Vagina (tissue), 2 donors: ENCODE measurements around the gene SIAH1. TPM values are rescaled to one million over a fixed set of nuclear protein-coding genes. Genes with fewer than 3 reads are reported as not detected.
"Not testable (repeated sequence)": the region's sequence is repeated elsewhere in the genome, so short reads cannot be mapped to it uniquely, and the experiment has no call there.

Source experiments
- DNase-seq, 2 donors: peaks; one replicate each; pipeline ENCODE4 v3.0.0-alpha.2; 2017; ENCODE audit errors: extremely low spot score in 2 of 2
- H3K27ac ChIP-seq: fragments of 200-600 bp; sonication (generic); one replicate; pipeline ENCODE4 v1.5.1; 2019
- H3K27me3 ChIP-seq: fragments of 200-600 bp; sonication (generic); one replicate; pipeline ENCODE4 v1.5.1; 2019
- H3K36me3 ChIP-seq, 2 donors: fragments of 200-600 bp; sonication (generic); one replicate each; pipeline ENCODE4 v1.5.1; 2017 to 2019
- H3K4me1 ChIP-seq: fragments of 200-600 bp; sonication (generic); one replicate; pipeline ENCODE4 v1.5.1; 2019
- H3K4me3 ChIP-seq, 2 donors: fragments of 200-600 bp; sonication (generic); 1 replicate in 1 of 2; 2 replicates in 1 of 2; pipeline ENCODE4 v1.5.1; 2016 to 2019
- H3K9me3 ChIP-seq: fragments of 200-600 bp; sonication (generic); one replicate; pipeline ENCODE4 v1.5.1; 2019
- POLR2A ChIP-seq, 2 donors: fragments of 450-650 bp; IDR thresholded peaks; one replicate each; pipeline ENCODE4 v1.6.1; 2017; ENCODE audit warnings: antibody characterized with exemption in 2 of 2, mild to moderate bottlenecking in 2 of 2, moderate library complexity in 2 of 2
- POLR2AphosphoS5 ChIP-seq, 2 donors: sonication (generic); formaldehyde crosslinking; IDR thresholded peaks; one replicate each; pipeline ENCODE4 v1.9.0; 2017; ENCODE audit warnings: antibody characterized with exemption in 2 of 2, mild to moderate bottlenecking in 2 of 2, low read depth in 1 of 2; ENCODE audit not compliant: insufficient read depth in 1 of 2
- intact Hi-C: fragments of 100-400 bp; cut with DNase I; formaldehyde crosslinking; loops from one replicate; pipeline ENCODE4 v1.15.1; 2023
- total RNA-seq: library from RNA; depleted of rRNA; stranded (reverse); fragments of >200 nt; gene quantifications from one replicate; pipeline ENCODE4 v1.2.3, GENCODE V29; 2016
- TF ChIP-seq, protein P1 (sequence below), 3 experiments: fragments of 450-650 bp in 2 of 3; fragments of 200-600 bp in 1 of 3; sonication (generic) in 1 of 3; IDR thresholded peaks; one replicate each; pipeline ENCODE4 v1.5.1; 2017 to 2019; ENCODE audit warnings: antibody characterized with exemption in 3 of 3, mild to moderate bottlenecking in 2 of 3, moderate library complexity in 2 of 3

Gene SIAH1
- total RNA-seq, 1 donor from 2014 or later = 26.8 TPM

DNA sequence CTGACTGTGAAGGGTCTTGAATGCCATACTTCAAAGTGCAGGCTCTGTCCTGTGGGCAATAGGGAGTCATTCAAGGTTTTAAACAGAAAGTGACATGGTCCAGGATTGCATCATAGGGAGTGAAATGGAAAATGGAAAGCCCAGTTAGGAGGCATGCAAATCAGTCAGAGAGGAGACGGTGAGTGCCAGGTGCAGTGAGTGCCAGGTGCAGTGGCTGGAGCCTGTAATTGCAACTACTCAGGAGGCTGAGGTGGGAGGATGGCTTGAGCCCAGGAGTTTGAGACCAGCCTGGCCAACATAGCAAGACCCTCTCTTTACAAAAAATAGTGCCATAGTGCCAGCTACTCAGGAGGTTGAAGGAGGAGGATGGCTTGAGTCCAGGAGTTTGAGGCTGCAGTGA is 35.2 kb upstream of the SIAH1 start:
- TF ChIP-seq POLR2AphosphoS5 (IDR thresholded peaks at IDR 0.05; ENCODE audit: insufficient read depth in 1 of 2, low read depth in 1 of 2) (no peak), POLR2A (IDR thresholded peaks at IDR 0.05) (no peak)
- TF ChIP-seq, protein P1, sequence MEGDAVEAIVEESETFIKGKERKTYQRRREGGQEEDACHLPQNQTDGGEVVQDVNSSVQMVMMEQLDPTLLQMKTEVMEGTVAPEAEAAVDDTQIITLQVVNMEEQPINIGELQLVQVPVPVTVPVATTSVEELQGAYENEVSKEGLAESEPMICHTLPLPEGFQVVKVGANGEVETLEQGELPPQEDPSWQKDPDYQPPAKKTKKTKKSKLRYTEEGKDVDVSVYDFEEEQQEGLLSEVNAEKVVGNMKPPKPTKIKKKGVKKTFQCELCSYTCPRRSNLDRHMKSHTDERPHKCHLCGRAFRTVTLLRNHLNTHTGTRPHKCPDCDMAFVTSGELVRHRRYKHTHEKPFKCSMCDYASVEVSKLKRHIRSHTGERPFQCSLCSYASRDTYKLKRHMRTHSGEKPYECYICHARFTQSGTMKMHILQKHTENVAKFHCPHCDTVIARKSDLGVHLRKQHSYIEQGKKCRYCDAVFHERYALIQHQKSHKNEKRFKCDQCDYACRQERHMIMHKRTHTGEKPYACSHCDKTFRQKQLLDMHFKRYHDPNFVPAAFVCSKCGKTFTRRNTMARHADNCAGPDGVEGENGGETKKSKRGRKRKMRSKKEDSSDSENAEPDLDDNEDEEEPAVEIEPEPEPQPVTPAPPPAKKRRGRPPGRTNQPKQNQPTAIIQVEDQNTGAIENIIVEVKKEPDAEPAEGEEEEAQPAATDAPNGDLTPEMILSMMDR (IDR thresholded peaks at IDR 0.05) = no peak
- no peaks in the 10 kb centered on the region for H3K4me1 ChIP-seq

DNA sequence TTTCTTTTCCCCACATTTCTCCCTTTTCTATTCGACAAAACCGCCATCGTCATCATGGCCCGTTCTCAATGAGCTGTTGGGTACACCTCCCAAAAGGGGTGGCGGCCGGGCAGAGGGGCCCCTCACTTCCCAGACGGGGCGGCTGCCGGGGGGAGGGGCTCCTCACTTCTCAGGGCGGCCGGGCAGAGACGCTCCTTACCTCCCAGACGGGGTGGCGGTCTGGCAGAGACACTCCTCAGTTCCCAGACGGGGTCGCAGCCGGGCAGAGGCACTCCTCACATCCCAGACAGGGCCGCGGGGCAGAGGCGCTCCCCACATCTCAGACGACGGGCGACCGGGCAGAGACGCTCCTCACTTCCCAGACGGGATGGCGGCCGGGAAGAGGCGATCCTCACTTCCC is 31.4 kb upstream of the SIAH1 start:
- H3K4me3 ChIP-seq, H3K27ac ChIP-seq, DNase-seq, H3K36me3 ChIP-seq, H3K4me1 ChIP-seq, H3K27me3 ChIP-seq, H3K9me3 ChIP-seq, intact Hi-C loops: not testable (repeated sequence)

More for the DNA sequence above, 35.2 kb upstream of the SIAH1 start:
- Histone ChIP-seq H3K27ac (no peak overlapping the region), H3K36me3 (no peaks in the 10 kb centered on the region), H3K4me3 (no peak overlapping the region), H3K9me3 (no peaks in the 10 kb centered on the region), H3K27me3 (no peaks in the 10 kb centered on the region)
- intact Hi-C loops = no loop called here
- DNase-seq = no peak

DNA sequence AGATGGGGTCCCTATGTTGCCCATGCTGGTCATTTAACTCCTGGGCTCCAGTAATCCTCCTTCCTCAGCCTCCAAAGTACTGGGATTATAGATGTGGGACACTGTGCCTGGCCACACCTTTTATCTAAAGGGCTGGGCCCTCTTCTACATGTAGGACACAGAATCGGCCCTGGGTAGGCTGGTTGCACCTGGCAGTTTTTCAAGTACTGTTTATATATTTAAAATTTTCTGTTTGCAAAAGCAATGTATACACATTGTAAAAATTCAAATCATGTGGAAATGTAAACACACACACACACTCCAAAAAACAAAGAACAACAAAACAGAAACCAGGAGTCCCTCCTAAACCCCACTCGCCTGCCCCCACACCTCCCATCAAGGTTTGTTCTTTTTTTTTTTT is 28.1 kb upstream of the SIAH1 start:
- intact Hi-C loops = no loop called here
- no peak overlapping the region for H3K4me3 ChIP-seq

DNA sequence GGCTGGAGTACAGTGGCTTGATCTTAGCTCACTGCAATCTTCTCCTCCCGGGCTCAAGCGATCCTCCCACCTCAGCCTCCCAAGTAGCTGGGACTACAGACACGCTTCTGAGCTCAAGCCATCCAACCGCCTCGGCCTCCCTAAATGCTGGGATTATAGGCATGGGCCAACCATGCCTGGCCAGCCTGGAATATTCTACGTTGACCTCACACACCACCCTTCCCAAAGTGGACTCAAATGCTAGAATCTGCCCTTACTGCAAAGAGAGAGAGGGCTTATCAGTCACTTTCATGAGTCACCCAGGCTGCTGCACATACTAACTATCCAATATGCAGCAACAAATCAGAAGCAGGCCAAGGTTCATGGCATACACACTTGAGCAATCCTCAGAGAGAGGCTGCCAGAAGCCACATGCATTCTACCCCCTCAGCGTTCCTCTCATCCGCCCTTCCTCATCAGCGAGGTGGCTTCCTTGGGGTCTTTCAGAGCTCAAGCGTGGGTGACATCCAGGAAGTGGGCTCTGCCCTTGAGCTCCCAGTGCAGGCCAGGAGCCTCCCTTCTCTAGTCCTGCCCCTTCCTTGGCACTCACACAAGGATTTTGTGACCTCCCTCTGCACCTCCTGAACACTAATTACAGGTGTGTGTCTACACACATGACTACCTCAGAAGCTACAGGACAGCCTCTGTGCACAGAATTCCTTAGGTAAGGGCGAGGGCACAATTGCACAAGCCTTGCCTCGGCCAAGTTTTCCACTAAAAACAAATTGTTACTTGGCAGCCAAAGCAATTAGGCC is 24.8 kb upstream of the SIAH1 start:
- TF ChIP-seq POLR2AphosphoS5 (IDR thresholded peaks at IDR 0.05; ENCODE audit: insufficient read depth in 1 of 2, low read depth in 1 of 2) (no peak), POLR2A (IDR thresholded peaks at IDR 0.05) (no peak)
- TF ChIP-seq, protein P1 (IDR thresholded peaks at IDR 0.05) = no peak
- H3K27ac ChIP-seq = no peak overlapping the region
- H3K36me3 ChIP-seq = no peaks in the 10 kb centered on the region
- H3K4me3 ChIP-seq = no peak overlapping the region
- intact Hi-C loops = no loop called here
- no peak for DNase-seq
- H3K4me1 ChIP-seq = no peaks in the 10 kb centered on the region
- H3K27me3 ChIP-seq = no peaks in the 10 kb centered on the region
- H3K9me3 ChIP-seq = no peaks in the 10 kb centered on the region

More for the DNA sequence above, 28.1 kb upstream of the SIAH1 start:
- H3K4me1 ChIP-seq = no peaks in the 10 kb centered on the region
- no peaks in the 10 kb centered on the region for H3K9me3 ChIP-seq
- H3K36me3 ChIP-seq = no peaks in the 10 kb centered on the region
- DNase-seq = no peak
- no peaks in the 10 kb centered on the region for H3K27me3 ChIP-seq
- TF ChIP-seq, protein P1 (IDR thresholded peaks at IDR 0.05) = no peak
- TF ChIP-seq POLR2AphosphoS5 (IDR thresholded peaks at IDR 0.05; ENCODE audit: insufficient read depth in 1 of 2, low read depth in 1 of 2) = no peak
- no peak for TF ChIP-seq POLR2A (IDR thresholded peaks at IDR 0.05)
- H3K27ac ChIP-seq = no peak overlapping the region

DNA sequence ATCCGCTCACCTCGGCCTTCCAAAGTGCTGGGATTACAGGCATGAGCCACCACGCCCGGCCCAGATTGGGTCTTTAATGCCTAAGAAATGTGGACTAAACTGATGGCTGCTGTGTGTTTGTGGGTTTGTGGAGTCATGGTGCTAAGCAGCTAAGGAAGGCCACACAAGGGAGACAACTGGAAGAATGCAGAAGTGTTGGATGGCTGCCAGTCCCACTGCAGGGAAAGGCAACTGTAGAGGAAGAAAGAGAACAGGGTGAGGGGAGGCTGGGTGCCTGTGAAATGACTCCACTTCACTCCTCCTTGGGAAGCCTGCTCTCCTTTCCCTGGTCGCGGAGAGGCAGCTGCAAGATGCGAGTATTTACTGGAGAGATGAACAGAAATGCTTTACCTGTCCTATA is 23.5 kb upstream of the SIAH1 start:
- TF ChIP-seq, protein P1 (IDR thresholded peaks at IDR 0.05) = no peak
- no peak for TF ChIP-seq POLR2A (IDR thresholded peaks at IDR 0.05)
- no peak for TF ChIP-seq POLR2AphosphoS5 (IDR thresholded peaks at IDR 0.05; ENCODE audit: insufficient read depth in 1 of 2, low read depth in 1 of 2)
- no peak overlapping the region for H3K27ac ChIP-seq
- no peak for DNase-seq
- H3K36me3 ChIP-seq = no peaks in the 10 kb centered on the region
- no peaks in the 10 kb centered on the region for H3K9me3 ChIP-seq
- intact Hi-C loops = no loop called here
- H3K27me3 ChIP-seq = no peaks in the 10 kb centered on the region
- H3K4me1 ChIP-seq = no peaks in the 10 kb centered on the region
- no peak overlapping the region for H3K4me3 ChIP-seq
